PC-9 (cell line): ENCODE measurements around the gene COMT. TPM values are rescaled to one million over a fixed set of nuclear protein-coding genes. Genes with fewer than 3 reads are reported as not detected.

Experiments
- BruUV-seq: library from RNA; stranded (reverse); fragments of 400-500 nt; replicated peaks from 2 replicates; lab custom pipeline; 2021; lab: Mats Ljungman, UMichigan
- CTCF ChIA-PET: fragments of 300-600 bp; sonication (Branson Sonifier 250); formaldehyde crosslinking; loops from one replicate; lab custom pipeline; 2022; ENCODE audit warnings: antibody characterized with exemption; lab: Charles Lee
- POLR2A ChIA-PET: fragments of 300-600 bp; sonication (Branson Sonifier 250); formaldehyde crosslinking; loops from one replicate; lab custom pipeline; 2022; ENCODE audit warnings: antibody characterized with exemption; ENCODE audit not compliant: unreplicated experiment; lab: Charles Lee
- DNase-seq, 2 experiments: peaks; one replicate each; pipeline versions ENCODE4 v3.0.0 to v3.0.0-alpha.2; 2015 to 2022; ENCODE audit warnings: mixed read lengths in 1 of 2
- H2AFZ ChIP-seq: fragments of 200-600 bp; sonication (generic); 2 replicates; pipeline ENCODE4 v1.8.1; 2017; ENCODE audit warnings: antibody characterized with exemption
- H3F3A ChIP-seq: fragments of 200-600 bp; sonication (generic); 2 replicates; pipeline ENCODE4 v1.8.1; 2017; ENCODE audit warnings: antibody characterized with exemption, mild to moderate bottlenecking, low read depth; ENCODE audit not compliant: insufficient read depth
- H3K27ac ChIP-seq: fragments of 200-600 bp; sonication (generic); 2 replicates; pipeline ENCODE4 v1.6.1; 2016; ENCODE audit warnings: mixed run types
- H3K27me3 ChIP-seq: fragments of 200-600 bp; sonication (generic); 2 replicates; pipeline ENCODE4 v1.6.1; 2016; ENCODE audit warnings: low read depth, mixed run types; ENCODE audit not compliant: insufficient read depth
- H3K36me3 ChIP-seq: fragments of 200-600 bp; sonication (generic); 2 replicates; pipeline ENCODE4 v1.6.1; 2016; ENCODE audit warnings: low read depth, mixed run types
- H3K4me1 ChIP-seq: fragments of 200-600 bp; sonication (generic); replicated peaks from 2 replicates; pipeline ENCODE4 v1.6.1; 2016; ENCODE audit warnings: mixed run types; ENCODE audit not compliant: insufficient read depth
- H3K4me2 ChIP-seq: fragments of 200-600 bp; sonication (generic); 2 replicates; pipeline ENCODE4 v1.6.1; 2017; ENCODE audit warnings: mixed run types
- H3K4me3 ChIP-seq: fragments of 200-600 bp; sonication (generic); 2 replicates; pipeline ENCODE4 v1.6.1; 2016; ENCODE audit warnings: mixed run types
- H3K79me2 ChIP-seq: fragments of 200-600 bp; sonication (generic); 2 replicates; pipeline ENCODE4 v1.6.1; 2017; ENCODE audit warnings: low read depth, mixed run types
- H3K9me2 ChIP-seq: fragments of 200-600 bp; sonication (generic); 2 replicates; pipeline ENCODE4 v1.8.1; 2017; ENCODE audit warnings: mild to moderate bottlenecking; ENCODE audit not compliant: insufficient read depth
- H3K9me3 ChIP-seq: fragments of 200-600 bp; sonication (generic); 2 replicates; pipeline ENCODE4 v1.8.1; 2016; ENCODE audit warnings: low read depth; ENCODE audit not compliant: insufficient read depth
- H4K20me1 ChIP-seq: fragments of 200-600 bp; sonication (generic); 2 replicates; pipeline ENCODE4 v1.8.1; 2017; ENCODE audit not compliant: insufficient read depth
- CTCF ChIP-seq: fragments of 200-600 bp; sonication (generic); conservative IDR thresholded peaks from 2 replicates; pipeline ENCODE4 v1.6.1; 2017; ENCODE audit warnings: mixed run types, antibody characterized with exemption, mild to moderate bottlenecking, moderate library complexity
- EZH2 ChIP-seq: fragments of 200-600 bp; sonication (generic); IDR thresholded peaks from 2 replicates; pipeline ENCODE4 v1.8.0; 2017; ENCODE audit warnings: antibody characterized with exemption, low read depth
- intact Hi-C: fragments of 100-400 bp; cut with micrococcal nuclease; formaldehyde crosslinking; loops from one replicate; pipeline ENCODE4 v1.10.0; 2022; ENCODE audit not compliant: unreplicated experiment
- total RNA-seq: library from RNA; stranded (reverse); gene quantifications from 2 replicates; pipeline ENCODE4 v1.2.3, GENCODE V29; 2021

The COMT gene
- total RNA-seq, 1 experiment from 2014 or later, result 99.9 TPM

GRCh38 chr22:19962909-19963806 lies 21.6 kb downstream of the COMT start:
- ChIA-PET POLR2A (no interaction called here), CTCF (interaction anchor here (0.6 to 1.8 kb wide), 4 partner anchors 10 to 307 kb away, joined by 4 to 9 read pairs (median 6); no protein-coding TSS in a partner anchor)
- peak overlapping the region; percentile 68 for H3K27ac ChIP-seq
- peak; percentile 88 to 91 for DNase-seq
- H2AFZ ChIP-seq, result peak overlapping the region; percentile 52; the same call in 1 of the 2 replicates
- H4K20me1 ChIP-seq, result no peaks in the 10 kb centered on the region
- no peaks in the 10 kb centered on the region for H3K36me3 ChIP-seq
- H3K27me3 ChIP-seq, result no peaks in the 10 kb centered on the region
- H3K4me1 ChIP-seq, result peaks cover 15% of the 10 kb centered on the region
- H3F3A ChIP-seq, result peaks cover 6% of the 10 kb centered on the region; the same call in 1 of the 2 replicates
- BruUV-seq, result TSS peak; percentile 20
- no peak for TF ChIP-seq EZH2
- TF ChIP-seq CTCF, result no peak
- peak overlapping the region; percentile 57 for H3K4me3 ChIP-seq
- peaks cover 15% of the 10 kb centered on the region; the same call in 1 of the 2 replicates for H3K79me2 ChIP-seq
- intact Hi-C loops, result loop anchor here (2.0 to 10.0 kb wide), 2 partner anchors 154 to 322 kb away; partner anchors contain the start of genes RANBP1 and TRMT2A
- no peaks in the 10 kb centered on the region for H3K9me2 ChIP-seq
- H3K4me2 ChIP-seq, result peak overlapping the region; percentile 94
- no peaks in the 10 kb centered on the region for H3K9me3 ChIP-seq

GRCh38 chr22:19963863-19964642 lies 22.5 kb downstream of the COMT start:
- no peaks in the 10 kb centered on the region for H3K27me3 ChIP-seq
- no peaks in the 10 kb centered on the region for H3K9me3 ChIP-seq
- no peaks in the 10 kb centered on the region for H3K9me2 ChIP-seq
- peaks cover 15% of the 10 kb centered on the region for H3K4me1 ChIP-seq
- intact Hi-C loops, result loop anchor here (2.0 to 10.0 kb wide), 2 partner anchors 153 to 321 kb away; partner anchors contain the start of genes RANBP1 and TRMT2A
- no peak for TF ChIP-seq CTCF
- no peak for TF ChIP-seq EZH2
- no TSS peak for BruUV-seq
- DNase-seq, result no peak
- no peaks in the 10 kb centered on the region for H3K36me3 ChIP-seq
- POLR2A ChIA-PET, result no interaction called here
- peaks cover 6% of the 10 kb centered on the region; the same call in 1 of the 2 replicates for H3F3A ChIP-seq
- no peaks in the 10 kb centered on the region for H4K20me1 ChIP-seq
- peak overlapping the region; percentile 57; the same call in 1 of the 2 replicates for H3K4me3 ChIP-seq
- H3K79me2 ChIP-seq, result peaks cover 15% of the 10 kb centered on the region; the same call in 1 of the 2 replicates
- CTCF ChIA-PET, result interaction anchor here (1.8 kb wide), 1 partner anchor 10 kb away, joined by 8 read pairs; no protein-coding TSS in a partner anchor
- H2AFZ ChIP-seq, result no peak overlapping the region
- H3K4me2 ChIP-seq, result peak overlapping the region; percentile 94
- H3K27ac ChIP-seq, result no peak overlapping the region
